HG03196 (cell line): ENCODE results near the gene FILIP1L.

Source experiments
- ATAC-seq: cut with Tn5 transposase; IDR thresholded peaks from one replicate; pipeline ENCODE4 v1.9.1; 2021; ENCODE audit not compliant: unreplicated experiment

The FILIP1L gene

GRCh38 chr3:100114413-100115030, at the start of gene FILIP1L:
TSS of gene FILIP1L (minus strand) at chr3:100114501.
- no peak for ATAC-seq

DNA sequence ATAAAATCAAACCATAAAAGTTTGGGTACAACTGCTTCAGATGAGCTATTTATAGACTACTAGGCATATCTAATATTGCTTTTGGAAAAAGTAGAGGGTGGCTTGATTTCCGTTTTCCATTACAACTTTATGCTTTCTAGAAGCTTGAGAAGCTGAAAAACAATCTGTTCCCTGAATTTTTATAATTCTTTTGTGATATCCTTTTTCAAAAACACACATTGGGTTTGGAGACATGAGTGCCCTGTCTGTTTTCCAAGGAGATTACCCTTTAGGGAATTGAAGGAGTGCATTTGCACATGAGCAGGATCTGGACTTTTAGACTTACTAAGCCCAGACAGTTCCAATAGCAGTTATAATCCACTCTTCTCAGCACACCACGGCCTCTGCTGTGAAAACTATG, 49.5 kb upstream of the FILIP1L start:
- no peak for ATAC-seq

GRCh38 chr3:100160521-100160920, 46.2 kb upstream of the FILIP1L start:
- no peak for ATAC-seq

DNA sequence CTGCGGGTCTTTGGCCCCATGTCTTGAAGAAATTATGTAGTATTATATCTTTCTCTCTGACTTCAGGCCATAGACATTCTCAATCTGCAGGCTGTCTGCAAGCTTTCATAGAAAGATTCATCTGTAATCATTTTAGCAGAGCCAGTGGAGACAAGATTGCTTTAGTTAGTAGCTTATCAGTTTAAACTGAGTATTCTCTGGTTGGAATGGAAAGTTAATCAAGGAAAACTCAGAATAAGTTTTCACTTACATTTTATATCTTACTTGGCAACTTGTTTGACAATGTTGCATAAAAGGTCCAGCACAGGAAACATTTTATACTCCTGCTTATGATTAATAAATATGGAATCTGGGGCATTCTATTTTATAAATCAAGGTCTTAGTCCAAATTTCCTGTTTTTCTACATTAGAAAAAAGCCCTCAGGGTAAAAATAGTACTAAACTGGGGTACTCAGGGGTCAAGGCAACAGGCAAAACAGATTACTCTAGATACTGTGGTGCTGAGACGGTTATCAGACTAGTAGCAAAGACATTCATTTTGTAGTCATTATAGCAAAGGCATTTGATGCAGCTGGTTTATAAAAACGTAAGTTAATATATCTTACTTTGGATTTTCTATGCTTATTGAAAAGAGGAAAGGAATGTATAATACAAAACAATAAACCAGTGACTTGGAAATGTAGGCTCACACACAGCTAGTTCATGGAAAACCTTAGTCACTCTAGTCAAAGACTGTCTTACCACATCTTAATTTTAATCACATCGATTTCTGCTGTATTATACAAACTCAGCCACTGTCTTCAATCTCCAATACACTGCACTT, 45.2 kb upstream of the FILIP1L start:
- ATAC-seq, result no peak

- no peak for ATAC-seq
Measured at GRCh38 chr3:100158918-100159330, 44.6 kb upstream of the FILIP1L start.

DNA sequence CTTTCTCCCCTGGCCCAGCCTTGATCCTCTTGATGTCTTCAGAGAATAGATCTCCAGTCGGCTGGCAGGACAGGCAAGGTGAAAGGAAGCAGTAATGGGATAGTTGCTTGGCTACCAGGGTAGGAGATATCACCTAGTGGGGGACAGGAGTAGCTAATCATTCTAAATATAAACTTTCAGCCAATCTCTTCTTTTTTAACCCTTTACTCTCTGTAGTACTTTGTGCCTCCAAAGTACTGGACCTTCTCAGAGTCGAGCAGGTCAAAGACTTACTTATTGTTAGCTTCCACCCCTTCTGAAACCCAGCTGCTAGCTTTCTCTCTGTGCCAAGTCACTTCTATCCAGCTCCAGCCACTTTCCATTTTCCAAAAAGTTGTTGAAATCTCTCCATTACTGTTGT, 43.4 kb upstream of the FILIP1L start:
- no peak for ATAC-seq

- ATAC-seq, result no peak
Measured at GRCh38 chr3:100155590-100155989, 41.3 kb upstream of the FILIP1L start.

DNA sequence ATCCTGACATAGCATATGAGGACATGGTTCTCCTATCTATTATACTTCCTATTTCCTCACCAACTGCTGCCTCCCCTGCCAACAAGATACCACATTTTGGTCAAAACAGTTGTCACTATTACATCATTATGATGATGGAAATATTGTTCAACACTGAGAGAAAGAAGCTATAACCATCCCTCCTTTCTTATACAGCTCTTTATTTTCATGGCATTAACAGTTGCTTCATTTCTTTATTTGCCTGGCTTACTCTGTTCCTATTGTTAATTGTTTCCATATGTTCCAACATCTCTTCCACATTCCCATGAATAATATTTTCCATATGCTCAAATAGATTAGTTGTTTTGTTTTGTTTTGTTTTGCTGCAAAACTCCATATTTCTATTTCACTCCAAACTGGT, 40.8 kb upstream of the FILIP1L start:
- no peak for ATAC-seq

DNA sequence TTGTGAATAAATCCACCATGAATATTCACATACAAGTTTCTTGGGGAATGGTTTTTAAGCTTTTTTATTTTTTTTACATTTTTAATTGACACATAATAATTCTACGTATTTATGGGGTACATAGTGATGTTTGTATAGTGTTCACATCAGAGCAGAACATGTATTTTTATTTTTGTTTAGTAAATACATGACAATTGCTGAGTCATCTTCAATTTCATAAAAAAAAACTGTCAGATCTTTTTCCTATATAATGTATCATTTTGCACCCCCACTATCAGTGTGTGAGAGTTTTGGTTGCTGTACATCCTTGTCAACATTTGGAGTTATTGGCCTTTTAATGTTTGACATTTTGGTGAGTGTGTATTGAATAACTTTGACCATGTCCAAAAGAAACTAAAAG, 39.9 kb upstream of the FILIP1L start:
- no peak for ATAC-seq

DNA sequence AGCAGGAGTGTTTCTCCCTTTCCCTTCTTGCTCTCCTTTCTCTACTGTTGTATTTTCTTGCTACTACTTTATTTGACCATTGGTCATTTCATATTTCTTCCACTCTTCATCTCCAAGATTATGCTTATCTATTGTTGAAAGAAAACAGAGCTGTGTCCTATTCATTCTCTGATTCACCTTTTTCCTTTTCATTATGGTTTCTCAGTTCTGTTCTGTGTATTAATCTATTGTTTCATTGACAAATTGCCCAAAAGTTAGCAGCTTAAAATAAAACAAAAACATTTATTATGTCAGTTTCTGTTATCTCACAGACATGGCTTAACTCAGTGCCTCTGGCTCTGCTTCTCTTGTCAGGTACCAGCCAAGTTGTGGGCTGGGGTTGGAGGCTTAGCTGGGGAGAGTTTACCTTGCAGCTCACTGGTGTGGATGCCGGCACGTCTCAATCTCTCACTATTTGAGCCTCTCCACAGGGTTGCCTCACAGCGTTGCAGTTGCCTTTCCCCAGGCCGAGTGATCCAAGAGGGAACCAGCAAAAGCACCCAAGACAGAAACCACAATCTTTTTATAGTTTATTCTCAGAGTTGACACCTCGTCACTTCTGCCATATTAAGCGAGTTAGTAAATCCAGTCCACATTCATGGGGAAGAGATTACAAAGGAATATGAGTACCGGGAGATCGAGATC, 36.9 kb upstream of the FILIP1L start:
- ATAC-seq, result no peak

- ATAC-seq, result no peak
Measured at GRCh38 chr3:100150473-100150872, 36.2 kb upstream of the FILIP1L start.

GRCh38 chr3:100149713-100150415, 35.6 kb upstream of the FILIP1L start:
- ATAC-seq, result no peak

- no peak for ATAC-seq
Measured at GRCh38 chr3:100149130-100149529, 34.8 kb upstream of the FILIP1L start.

- peak; percentile 60 for ATAC-seq
Measured at GRCh38 chr3:100144255-100144866, 30.1 kb upstream of the FILIP1L start.

GRCh38 chr3:100141586-100141985, 27.3 kb upstream of the FILIP1L start:
- ATAC-seq, result no peak

- no peak for ATAC-seq
Measured at GRCh38 chr3:100140976-100141375, 26.7 kb upstream of the FILIP1L start.

DNA sequence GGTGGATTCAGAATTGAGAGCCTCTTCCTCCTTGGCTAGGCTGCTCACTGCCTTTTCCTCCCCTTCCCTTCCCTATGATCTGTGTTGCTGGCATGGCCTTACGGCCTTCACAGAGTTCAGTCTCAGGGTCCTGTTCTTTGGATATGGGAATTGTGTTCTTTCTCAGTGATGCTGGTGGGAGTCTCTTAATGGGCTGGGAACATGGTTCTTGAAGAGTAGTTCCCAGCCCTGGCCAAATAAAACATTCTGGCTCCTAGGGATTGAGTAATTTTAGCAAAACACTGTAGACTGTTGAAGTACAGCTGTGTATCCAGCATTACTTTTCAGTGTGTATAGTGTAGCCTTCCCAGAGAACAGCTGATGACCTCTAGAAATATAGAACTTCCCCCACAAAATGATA, 22.6 kb upstream of the FILIP1L start:
- no peak for ATAC-seq

GRCh38 chr3:100131241-100131640, 16.9 kb upstream of the FILIP1L start:
- no peak for ATAC-seq

DNA sequence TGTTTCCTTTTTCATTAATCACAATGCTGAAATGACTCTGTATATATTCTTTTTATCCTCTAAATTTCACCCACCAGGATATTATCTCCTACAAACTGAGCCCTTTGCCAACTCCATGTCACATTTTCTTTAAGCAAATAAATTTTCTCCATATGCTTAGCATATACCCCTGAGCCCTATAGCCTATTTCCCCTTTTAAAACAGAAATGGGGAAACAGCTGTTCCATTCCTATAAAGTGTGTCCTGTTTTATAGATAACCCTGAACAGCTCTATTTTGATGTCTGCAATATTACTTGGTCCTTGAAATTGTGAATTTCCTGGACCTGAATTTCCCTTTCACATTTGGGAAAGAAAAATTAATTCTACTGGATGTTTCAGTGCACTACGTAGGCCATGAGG, 15.6 kb upstream of the FILIP1L start:
- ATAC-seq, result no peak

- ATAC-seq, result no peak
Measured at GRCh38 chr3:100128565-100128964, 14.3 kb upstream of the FILIP1L start.

- ATAC-seq, result no peak
Measured at GRCh38 chr3:100127792-100128191, 13.5 kb upstream of the FILIP1L start.
